Type B pancreatic cell (in vitro differentiated cells): ENCODE measurements around the gene DDN. TPM values are rescaled to one million over a fixed set of nuclear protein-coding genes. Genes with fewer than 3 reads are reported as not detected.

ENCODE experiments used
- DNase-seq: peaks from one replicate; pipeline ENCODE4 v3.0.0; 2021; ENCODE audit warnings: mixed read lengths; ENCODE audit not compliant: unreplicated experiment; ENCODE audit errors: extremely low spot score
- H3K27ac Mint-ChIP-seq: 2 replicates; pipeline ENCODE4 v1.8.0; 2021; ENCODE audit warnings: mild to moderate bottlenecking, mixed read lengths
- H3K27me3 Mint-ChIP-seq: 2 replicates; pipeline ENCODE4 v1.8.0; 2021; ENCODE audit warnings: mixed read lengths
- H3K36me3 Mint-ChIP-seq: 2 replicates; pipeline ENCODE4 v1.8.0; 2021; ENCODE audit warnings: mixed read lengths
- H3K4me1 Mint-ChIP-seq: one replicate; pipeline ENCODE4 v1.8.0; 2021; ENCODE audit warnings: mixed read lengths; ENCODE audit not compliant: unreplicated experiment
- H3K4me3 Mint-ChIP-seq: 2 replicates; pipeline ENCODE4 v1.8.0; 2021; ENCODE audit warnings: mild to moderate bottlenecking, mixed read lengths
- H3K9me3 Mint-ChIP-seq: 2 replicates; pipeline ENCODE4 v1.8.0; 2021; ENCODE audit warnings: mixed read lengths
- CTCF ChIP-seq: fragments of 200-600 bp; sonication (generic); conservative IDR thresholded peaks from 2 replicates; pipeline ENCODE4 v1.5.0; 2021; ENCODE audit warnings: antibody characterized with exemption, mild to moderate bottlenecking
- total RNA-seq: library from RNA; stranded (reverse); gene quantifications from 2 replicates; pipeline ENCODE4 v1.2.1, GENCODE V29; 2021; ENCODE audit warnings: low replicate concordance

Gene DDN
- total RNA-seq, 1 donor from 2014 or later, result 8.8 TPM

- Mint-ChIP-seq H3K4me3 (peak overlapping the region; percentile 84), H3K27me3 (peaks cover 60% of the 10 kb centered on the region), H3K4me1 (peaks cover 14% of the 10 kb centered on the region), H3K27ac (peak overlapping the region; percentile 53), H3K9me3 (no peaks in the 10 kb centered on the region), H3K36me3 (peaks cover 26% of the 10 kb centered on the region)
- DNase-seq, result no peak
- TF ChIP-seq CTCF, result no peak
Measured at GRCh38 chr12:49000346-49000745, 1.2 kb upstream of the DDN start.

- TF ChIP-seq CTCF, result no peak
- Mint-ChIP-seq H3K27ac (no peak overlapping the region), H3K36me3 (peaks cover 22% of the 10 kb centered on the region), H3K4me1 (peaks cover 15% of the 10 kb centered on the region), H3K27me3 (peaks cover 72% of the 10 kb centered on the region), H3K9me3 (no peaks in the 10 kb centered on the region), H3K4me3 (peak overlapping the region; percentile 75)
- no peak for DNase-seq
Measured at GRCh38 chr12:48998497-48999353, 450 bp downstream of the DDN start.

- Mint-ChIP-seq H3K27me3 (peaks cover 78% of the 10 kb centered on the region), H3K4me3 (peak overlapping the region; percentile 58), H3K36me3 (peaks cover 22% of the 10 kb centered on the region), H3K27ac (no peak overlapping the region), H3K9me3 (no peaks in the 10 kb centered on the region), H3K4me1 (peaks cover 15% of the 10 kb centered on the region)
- no peak for DNase-seq
- no peak for TF ChIP-seq CTCF
Measured at GRCh38 chr12:48997719-48998496, 1.3 kb downstream of the DDN start.

GRCh38 chr12:48996794-48997718, 2.1 kb downstream of the DDN start:
- DNase-seq, result no peak
- H3K9me3 Mint-ChIP-seq, result no peaks in the 10 kb centered on the region
- peak overlapping the region; percentile 18 for H3K27ac Mint-ChIP-seq
- peak overlapping the region; percentile 68 for H3K4me3 Mint-ChIP-seq
- peaks cover 13% of the 10 kb centered on the region for H3K36me3 Mint-ChIP-seq
- peaks cover 15% of the 10 kb centered on the region for H3K4me1 Mint-ChIP-seq
- H3K27me3 Mint-ChIP-seq, result peaks cover 76% of the 10 kb centered on the region
- TF ChIP-seq CTCF, result peak; percentile 83
